Thyroid gland (tissue), 4 donors: ENCODE measurements around the gene SCART1. TPM values are rescaled to one million over a fixed set of nuclear protein-coding genes. Genes with fewer than 3 reads are reported as not detected.
"Not testable (repeated sequence)": the region's sequence is repeated elsewhere in the genome, so short reads cannot be mapped to it uniquely, and the experiment has no call there.

Experiments
- DNase-seq, 2 donors: peaks; one replicate each; pipeline ENCODE4 v3.0.0-alpha.2; 2019
- H3K27ac ChIP-seq, 3 donors: fragments of 200-600 bp; sonication (generic); 1 replicate in 2 of 3; 2 replicates in 1 of 3; pipeline ENCODE4 v1.5.1; 2016 to 2019; ENCODE audit warnings: mild to moderate bottlenecking in 1 of 3, moderate library complexity in 1 of 3
- H3K27me3 ChIP-seq: fragments of 200-600 bp; sonication (generic); one replicate; pipeline ENCODE4 v1.5.1; 2019
- H3K36me3 ChIP-seq, 2 donors: fragments of 200-600 bp; sonication (generic); one replicate each; pipeline ENCODE4 v1.5.1; 2016 to 2019
- H3K4me1 ChIP-seq, 2 donors: fragments of 200-600 bp; sonication (generic); one replicate each; pipeline ENCODE4 v1.5.1; 2017 to 2019
- H3K4me3 ChIP-seq, 3 donors: fragments of 200-600 bp; sonication (generic); replicated peaks in 1 of 3; 1 replicate in 2 of 3; 2 replicates in 1 of 3; pipeline ENCODE4 v1.5.1; 2016; ENCODE audit warnings: mild to moderate bottlenecking in 1 of 3
- H3K9me3 ChIP-seq: fragments of 200-600 bp; sonication (generic); one replicate; pipeline ENCODE4 v1.5.1; 2017
- CTCF ChIP-seq, 6 experiments: fragments of 200-600 bp in 3 of 6; fragments of 450-650 bp in 3 of 6; sonication (generic) in 3 of 6; IDR thresholded peaks; one replicate each; pipeline ENCODE4 v1.5.1; 2016 to 2019; ENCODE audit warnings: antibody characterized with exemption in 6 of 6, mild to moderate bottlenecking in 2 of 6, inconsistent platforms in 1 of 6, moderate library complexity in 1 of 6
- POLR2A ChIP-seq, 2 donors: fragments of 450-650 bp; IDR thresholded peaks; one replicate each; pipeline ENCODE4 v1.6.1; 2017; ENCODE audit warnings: antibody characterized with exemption in 2 of 2, mild to moderate bottlenecking in 2 of 2, moderate library complexity in 1 of 2
- WGBS, 2 donors: methylation state at CpG; one replicate each; pipeline ENCODE4 v1.1.5; 2017; 5-methylcytosine and 5-hydroxymethylcytosine counted together
- intact Hi-C: fragments of 100-400 bp; cut with DNase I; formaldehyde crosslinking; loops from one replicate; pipeline ENCODE4 v1.15.1; 2023
- total RNA-seq, 4 donors: library from RNA; depleted of rRNA; stranded (reverse); fragments of >200 nt; gene quantifications; one replicate each; pipeline ENCODE4 v1.2.3, GENCODE V29; 2016

SCART1 gene
- total RNA-seq, 4 donors from 2014 or later = 2.6 to 12.6 (median 3.4) TPM

- Histone ChIP-seq H3K4me1 (no peaks in the 10 kb centered on the region), H3K27ac (no peak overlapping the region), H3K9me3 (no peaks in the 10 kb centered on the region), H3K27me3 (no peaks in the 10 kb centered on the region), H3K36me3 (no peaks in the 10 kb centered on the region), H3K4me3 (no peak overlapping the region)
- DNase-seq = no peak
- WGBS, 2 donors = 66 to 68% methylated on average over 4 of the region's 4 CpGs
- TF ChIP-seq CTCF (IDR thresholded peaks at IDR 0.05) (no peak), POLR2A (IDR thresholded peaks at IDR 0.05) (no peak)
- intact Hi-C loops = no loop called here
These were observed 57.7 kb downstream of the SCART1 start for GRCh38 chr10:133511408-133511807.

DNA sequence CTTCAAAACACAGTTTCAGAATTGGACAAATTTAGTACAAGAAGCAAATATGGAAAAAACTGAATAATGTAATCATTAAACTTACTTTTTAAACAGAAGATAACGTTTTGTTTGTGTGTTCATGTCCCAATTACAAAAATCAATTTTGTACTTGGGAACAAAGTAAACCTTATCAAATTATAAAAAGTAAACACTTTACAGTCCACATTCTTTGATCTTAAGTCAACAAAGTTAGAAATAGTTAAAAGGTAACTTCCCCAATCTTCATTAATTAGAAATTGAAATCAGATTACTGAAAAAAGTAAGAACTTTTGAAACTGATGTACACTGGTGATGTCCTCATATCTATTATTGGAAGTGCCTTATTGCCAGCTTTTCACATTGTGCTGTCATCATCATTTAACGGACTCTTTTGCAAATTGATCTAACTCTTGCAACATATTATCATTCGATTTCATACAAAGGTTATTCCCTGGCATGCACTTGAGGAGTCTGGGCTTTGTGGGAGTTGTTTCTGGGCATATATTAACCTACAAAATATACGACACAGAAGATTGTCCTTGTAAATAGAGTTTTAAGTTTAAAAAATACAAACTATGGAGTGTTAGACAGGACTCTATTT lies 58.3 kb downstream of the SCART1 start:
- Histone ChIP-seq H3K27me3 (no peaks in the 10 kb centered on the region), H3K9me3 (no peaks in the 10 kb centered on the region), H3K4me3 (no peak overlapping the region), H3K27ac (no peak overlapping the region), H3K36me3 (no peaks in the 10 kb centered on the region), H3K4me1 (no peaks in the 10 kb centered on the region)
- WGBS, 2 donors = 49 to 59% methylated on average over 4 of the region's 4 CpGs
- DNase-seq = no peak
- no peak for TF ChIP-seq CTCF (IDR thresholded peaks at IDR 0.05)
- TF ChIP-seq POLR2A (IDR thresholded peaks at IDR 0.05) = no peak
- intact Hi-C loops = no loop called here

DNA sequence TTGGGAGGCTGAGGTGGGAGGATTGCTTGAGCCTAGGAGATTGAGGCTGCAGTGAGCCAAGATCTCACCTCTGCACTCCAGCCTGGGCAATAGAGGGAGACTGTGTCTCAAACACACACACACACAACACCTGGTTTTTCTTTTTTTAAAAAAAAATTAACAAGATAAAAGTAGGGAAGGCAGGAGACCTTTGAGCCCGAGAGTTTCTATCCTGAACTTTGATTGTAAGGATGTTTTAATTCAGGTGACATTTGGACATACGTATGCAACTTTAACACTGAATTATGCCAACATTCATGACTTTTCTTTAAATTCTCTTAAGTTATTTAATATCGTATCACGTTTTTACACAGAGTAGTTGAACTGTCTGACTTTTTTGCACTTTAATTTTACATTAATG lies 61.7 kb downstream of the SCART1 start:
- TF ChIP-seq CTCF (IDR thresholded peaks at IDR 0.05) (no peak), POLR2A (IDR thresholded peaks at IDR 0.05) (no peak)

GRCh38 chr10:133516057-133516456 lies 62.3 kb downstream of the SCART1 start:
- no peak for DNase-seq
- Histone ChIP-seq H3K27ac (no peak overlapping the region), H3K36me3 (no peaks in the 10 kb centered on the region), H3K9me3 (no peaks in the 10 kb centered on the region), H3K27me3 (no peaks in the 10 kb centered on the region), H3K4me1 (peaks cover 0 to 7% of the 10 kb centered on the region in 2 donors), H3K4me3 (no peak overlapping the region)
- intact Hi-C loops = no loop called here
- TF ChIP-seq POLR2A (IDR thresholded peaks at IDR 0.05) (no peak), CTCF (IDR thresholded peaks at IDR 0.05) (no peak)
- 61% methylated on average over 4 of the region's 4 CpGs for WGBS, 2 donors

More for the DNA sequence above, 61.7 kb downstream of the SCART1 start:
- Histone ChIP-seq H3K36me3 (no peaks in the 10 kb centered on the region), H3K27me3 (no peaks in the 10 kb centered on the region), H3K9me3 (no peaks in the 10 kb centered on the region), H3K4me1 (peaks cover 0 to 6% of the 10 kb centered on the region in 2 donors), H3K4me3 (no peak overlapping the region), H3K27ac (no peak overlapping the region)
- intact Hi-C loops = no loop called here
- WGBS, 2 donors = 70 to 75% methylated on average over 4 of the region's 4 CpGs
- no peak for DNase-seq

- H3K4me3 ChIP-seq, H3K36me3 ChIP-seq, H3K9me3 ChIP-seq, H3K4me1 ChIP-seq, intact Hi-C loops, DNase-seq, H3K27me3 ChIP-seq, H3K27ac ChIP-seq: not testable (repeated sequence)
- WGBS, 2 donors = 73 to 78% methylated on average over 5 of the region's 5 CpGs
These were observed 64.8 kb downstream of the SCART1 start for GRCh38 chr10:133518517-133518916.

Other genes with a start within 250 kb of the SCART1 start
- gene UTF1, start 223.7 kb upstream of the SCART1 start, total RNA-seq = not detected
- 1 to 10 TPM in 1 of 4 donors, under 1 TPM in 2, not detected in 1; 0.40 to 1.3 (median 0.63) TPM for gene VENTX, start 216.1 kb upstream of the SCART1 start, total RNA-seq
- 1 to 10 TPM; 1.6 to 9.8 (median 2.6) TPM for gene ADAM8, start 177.1 kb upstream of the SCART1 start, total RNA-seq
- 10 to 100 TPM; 56.5 to 73.3 (median 62.9) TPM for gene TUBGCP2, start 145.1 kb upstream of the SCART1 start, total RNA-seq
- 10 to 100 TPM; 22.0 to 53.6 (median 26.2) TPM for gene ZNF511, start 145.0 kb upstream of the SCART1 start, total RNA-seq
- gene CALY, start 117.0 kb upstream of the SCART1 start, total RNA-seq = 1 to 10 TPM in 1 of 4 donors, under 1 TPM in 1, not detected in 2; 0.13 to 1.5 TPM
- not detected for gene PRAP1, start 106.6 kb upstream of the SCART1 start, total RNA-seq
- gene FUOM, start 95.9 kb upstream of the SCART1 start, total RNA-seq = 10 to 100 TPM in 3 of 4 donors, 1 to 10 TPM in 1; 7.4 to 25.9 (median 18.9) TPM
- gene ECHS1, start 80.6 kb upstream of the SCART1 start, total RNA-seq = 100 to 1,000 TPM in 2 of 4 donors, 10 to 100 TPM in 2; 73.9 to 135 (median 99.5) TPM
- 10 to 100 TPM in 2 of 4 donors, 1 to 10 TPM in 2; 3.5 to 11.0 (median 9.9) TPM for gene PAOX, start 74.7 kb upstream of the SCART1 start, total RNA-seq
- gene MTG1, start 59.8 kb upstream of the SCART1 start, total RNA-seq = 10 to 100 TPM; 23.8 to 40.8 (median 35.0) TPM
- gene SPRN, start 29.3 kb upstream of the SCART1 start, total RNA-seq = under 1 TPM in 1 of 4 donors, not detected in 3; 0.15 TPM
- gene CYP2E1, start 73.4 kb downstream of the SCART1 start, total RNA-seq = 1 to 10 TPM in 2 of 4 donors, under 1 TPM in 2; 0.20 to 2.6 (median 1.4) TPM
- gene SYCE1, start 111.6 kb downstream of the SCART1 start, total RNA-seq = 1 to 10 TPM in 2 of 4 donors, not detected in 2; 1.0 to 6.4 TPM
- not detected for gene FRG2B, start 172.8 kb downstream of the SCART1 start, total RNA-seq